IPS-15b (cell line): ENCODE data around the gene LRPAP1.
"Not testable (repeated sequence)": the region's sequence is repeated elsewhere in the genome, so short reads cannot be mapped to it uniquely, and the experiment has no call there.

Experiments used
- H3K27me3 ChIP-seq: one replicate; pipeline ENCODE4 v1.6.1; 2013; ENCODE audit warnings: low read length; ENCODE audit not compliant: control insufficient read depth, insufficient read depth
- H3K36me3 ChIP-seq: one replicate; pipeline ENCODE4 v1.6.1; 2013; ENCODE audit warnings: low read length; ENCODE audit not compliant: control insufficient read depth, insufficient read depth
- H3K4me1 ChIP-seq: one replicate; pipeline ENCODE4 v1.6.1; 2013; ENCODE audit warnings: mild to moderate bottlenecking, low read length; ENCODE audit not compliant: control insufficient read depth, insufficient read depth
- H3K4me3 ChIP-seq: one replicate; pipeline ENCODE4 v1.5.1; 2013; ENCODE audit warnings: low read depth, low read length
- H3K9ac ChIP-seq: one replicate; pipeline ENCODE4 v1.6.1; 2013; ENCODE audit warnings: low read depth, mild to moderate bottlenecking, low read length
- H3K9me3 ChIP-seq: one replicate; pipeline ENCODE4 v1.6.1; 2013; ENCODE audit warnings: mild to moderate bottlenecking, low read length; ENCODE audit not compliant: control insufficient read depth, insufficient read depth

The LRPAP1 gene

GRCh38 chr4:3461515-3462291 is 70.5 kb downstream of the LRPAP1 start:
- Histone ChIP-seq H3K36me3 (no peaks in the 10 kb centered on the region), H3K9me3 (no peaks in the 10 kb centered on the region), H3K9ac (no peak overlapping the region), H3K27me3 (peaks cover 19% of the 10 kb centered on the region), H3K4me1 (no peaks in the 10 kb centered on the region), H3K4me3 (no peak overlapping the region)

- no peaks in the 10 kb centered on the region for H3K4me1 ChIP-seq
- H3K9me3 ChIP-seq: no peaks in the 10 kb centered on the region
- H3K27me3 ChIP-seq: peaks cover 21% of the 10 kb centered on the region
- H3K4me3 ChIP-seq: no peak overlapping the region
- H3K36me3 ChIP-seq: no peaks in the 10 kb centered on the region
- no peak overlapping the region for H3K9ac ChIP-seq
Observed at GRCh38 chr4:3460926-3461325, 71.3 kb downstream of the LRPAP1 start.

- H3K9me3 ChIP-seq, H3K4me1 ChIP-seq, H3K9ac ChIP-seq, H3K36me3 ChIP-seq, H3K4me3 ChIP-seq: not testable (repeated sequence)
- peaks cover 14% of the 10 kb centered on the region for H3K27me3 ChIP-seq
Observed at GRCh38 chr4:3459156-3459555, 73.1 kb downstream of the LRPAP1 start.

GRCh38 chr4:3458371-3458770 is 73.9 kb downstream of the LRPAP1 start:
- Histone ChIP-seq H3K27me3 (peaks cover 15% of the 10 kb centered on the region), H3K36me3 (no peaks in the 10 kb centered on the region), H3K4me1 (no peaks in the 10 kb centered on the region), H3K4me3 (no peak overlapping the region), H3K9ac (no peak overlapping the region), H3K9me3 (peaks cover 6% of the 10 kb centered on the region)

- not testable (repeated sequence) for H3K9me3 ChIP-seq, H3K9ac ChIP-seq, H3K36me3 ChIP-seq, H3K4me1 ChIP-seq, H3K4me3 ChIP-seq
- peaks cover 14% of the 10 kb centered on the region for H3K27me3 ChIP-seq
Observed at GRCh38 chr4:3455596-3455995, 76.6 kb downstream of the LRPAP1 start.
